Natural killer cell (primary cell): ENCODE measurements around the gene C1orf167. TPM values are rescaled to one million over a fixed set of nuclear protein-coding genes. Genes with fewer than 3 reads are reported as not detected.

ENCODE experiments used
- ATAC-seq, 3 donors: fragments of 150-1000 bp in 2 of 3; fragments of 200-7000 bp in 1 of 3; cut with Tn5 transposase; 1 replicate in 1 of 3; 2 replicates in 2 of 3; pipeline ENCODE4 v1.10.0; 2021; ENCODE audit warnings: mild to moderate bottlenecking in 2 of 3, moderate library complexity in 2 of 3
- DNase-seq, 2 donors: peaks; one replicate each; pipeline versions ENCODE4 v3.0.0 to v3.0.0-alpha.2; 2013 to 2021; ENCODE audit warnings: mixed read lengths in 1 of 2
- H3K27ac ChIP-seq: one replicate; pipeline ENCODE4 v1.5.1; 2013; ENCODE audit warnings: mild to moderate bottlenecking, low read length
- H3K27me3 ChIP-seq: one replicate; pipeline ENCODE4 v1.6.1; 2013; ENCODE audit warnings: low read length; ENCODE audit not compliant: control insufficient read depth, insufficient read depth
- H3K36me3 ChIP-seq: one replicate; pipeline ENCODE4 v1.6.1; 2013; ENCODE audit warnings: low read length; ENCODE audit not compliant: control insufficient read depth, insufficient read depth
- H3K4me1 ChIP-seq: one replicate; pipeline ENCODE4 v1.6.1; 2013; ENCODE audit warnings: low read length; ENCODE audit not compliant: control insufficient read depth, insufficient read depth
- H3K4me3 ChIP-seq: one replicate; pipeline ENCODE4 v1.5.1; 2013; ENCODE audit warnings: low read length
- H3K9me3 ChIP-seq: one replicate; pipeline ENCODE4 v1.6.1; 2013; ENCODE audit warnings: low read length; ENCODE audit not compliant: control insufficient read depth, insufficient read depth
- H3K27ac Mint-ChIP-seq, 2 donors: one replicate each; pipeline ENCODE4 v1.8.0; 2022; ENCODE audit warnings: mild to moderate bottlenecking in 2 of 2, mixed read lengths in 2 of 2, moderate library complexity in 1 of 2
- H3K27me3 Mint-ChIP-seq, 2 donors: one replicate each; pipeline ENCODE4 v1.8.0; 2022; ENCODE audit warnings: low read depth in 2 of 2, mixed read lengths in 2 of 2
- H3K36me3 Mint-ChIP-seq: one replicate; pipeline ENCODE4 v1.8.0; 2022; ENCODE audit warnings: mixed read lengths
- H3K4me1 Mint-ChIP-seq, 2 donors: one replicate each; pipeline ENCODE4 v1.8.0; 2022; ENCODE audit warnings: mixed read lengths in 2 of 2
- H3K4me3 Mint-ChIP-seq: one replicate; pipeline ENCODE4 v1.8.0; 2022; ENCODE audit warnings: mild to moderate bottlenecking, moderate library complexity, mixed read lengths
- H3K9me3 Mint-ChIP-seq, 2 donors: one replicate each; pipeline ENCODE4 v1.8.0; 2022; ENCODE audit warnings: mixed read lengths in 2 of 2
- CTCF ChIP-seq: fragments of 200-600 bp; IDR thresholded peaks from one replicate; pipeline ENCODE4 v1.8.0; 2022; ENCODE audit warnings: antibody characterized with exemption
- WGBS: methylation state at CpG from one replicate; pipeline ENCODE4 v1.1.7; 2013; ENCODE audit warnings: missing lambda C conversion rate; ENCODE audit not compliant: insufficient coverage; 5-methylcytosine and 5-hydroxymethylcytosine counted together
- intact Hi-C: fragments of 100-400 bp; cut with micrococcal nuclease; formaldehyde crosslinking; loops from one replicate; pipeline ENCODE4 v1.14.2; 2022
- total RNA-seq, 4 donors: library from RNA; stranded (reverse); fragments of 120-200 nt in 1 of 4; gene quantifications; one replicate each; pipeline versions ENCODE4 v1.2.3 to v1.2.4, GENCODE V29; 2013 to 2022

Gene C1orf167
- total RNA-seq, 3 donors from 2014 or later (not counting 1 experiment from before 2014, with no cell fraction given): 0.15 TPM; not detected in 2

DNA sequence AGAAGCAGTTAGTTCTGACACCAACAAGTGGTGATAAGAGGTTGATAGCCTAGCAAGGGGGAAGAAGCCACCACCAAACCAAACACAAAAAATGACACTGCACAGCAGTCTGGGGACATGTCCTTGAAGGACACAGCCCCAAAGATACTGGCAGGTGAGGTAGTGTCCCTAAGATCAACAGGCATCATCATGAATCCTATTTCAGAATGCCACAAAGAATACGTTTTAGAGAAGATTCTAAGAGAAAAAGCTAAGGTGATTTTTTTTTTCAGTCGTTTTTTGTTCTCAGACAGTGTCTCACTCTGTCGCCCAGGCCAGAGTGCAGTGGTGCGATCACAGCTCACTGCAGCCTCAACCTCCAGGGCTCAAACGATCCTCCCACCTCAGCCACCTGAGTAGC is 24.2 kb downstream of the C1orf167 start:
- no peaks in the 10 kb centered on the region for H3K27me3 Mint-ChIP-seq
- Histone ChIP-seq H3K9me3 (no peaks in the 10 kb centered on the region), H3K27ac (no peak overlapping the region), H3K27me3 (no peaks in the 10 kb centered on the region), H3K4me1 (peaks cover 36% of the 10 kb centered on the region), H3K4me3 (no peak overlapping the region), H3K36me3 (peaks cover 12% of the 10 kb centered on the region)
- no peaks in the 10 kb centered on the region for H3K9me3 Mint-ChIP-seq
- 58% methylated on average over 5 of the region's 5 CpGs for WGBS
- TF ChIP-seq CTCF: no peak
- ATAC-seq (no peak), DNase-seq (no peak)
- peaks cover 5 to 20% of the 10 kb centered on the region in 2 donors for H3K4me1 Mint-ChIP-seq
- no peak overlapping the region for H3K4me3 Mint-ChIP-seq
- H3K36me3 Mint-ChIP-seq: no peaks in the 10 kb centered on the region
- H3K27ac Mint-ChIP-seq: no peak overlapping the region
- intact Hi-C loops: no loop called here

- intact Hi-C loops: no loop called here
- DNase-seq (no peak), ATAC-seq (no peak)
- TF ChIP-seq CTCF: no peak
- Mint-ChIP-seq H3K27me3 (no peaks in the 10 kb centered on the region), H3K4me3 (no peak overlapping the region), H3K9me3 (no peaks in the 10 kb centered on the region), H3K27ac (no peak overlapping the region), H3K36me3 (no peaks in the 10 kb centered on the region), H3K4me1 (peaks cover 5 to 26% of the 10 kb centered on the region in 2 donors)
- Histone ChIP-seq H3K27me3 (no peaks in the 10 kb centered on the region), H3K4me3 (no peak overlapping the region), H3K36me3 (peaks cover 20% of the 10 kb centered on the region), H3K4me1 (peaks cover 39% of the 10 kb centered on the region), H3K9me3 (no peaks in the 10 kb centered on the region), H3K27ac (no peak overlapping the region)
- WGBS: 80% methylated on average over 16 of the region's 16 CpGs
Observed at GRCh38 chr1:11787251-11787803, 25.3 kb downstream of the C1orf167 start.

GRCh38 chr1:11787804-11788436 is 25.9 kb downstream of the C1orf167 start:
- Mint-ChIP-seq H3K27me3 (no peaks in the 10 kb centered on the region), H3K36me3 (no peaks in the 10 kb centered on the region), H3K9me3 (no peaks in the 10 kb centered on the region), H3K4me1 (peaks cover 5 to 26% of the 10 kb centered on the region in 2 donors), H3K27ac (no peak overlapping the region), H3K4me3 (no peak overlapping the region)
- DNase-seq (no peak), ATAC-seq (no peak)
- peaks cover 39% of the 10 kb centered on the region for H3K4me1 ChIP-seq
- peaks cover 23% of the 10 kb centered on the region for H3K36me3 ChIP-seq
- no peaks in the 10 kb centered on the region for H3K9me3 ChIP-seq
- no peaks in the 10 kb centered on the region for H3K27me3 ChIP-seq
- 94% methylated on average over 14 of the region's 14 CpGs for WGBS
- H3K4me3 ChIP-seq: no peak overlapping the region
- no peak overlapping the region for H3K27ac ChIP-seq
- TF ChIP-seq CTCF: no peak
- intact Hi-C loops: no loop called here
